Peyer's patch (tissue), 4 donors: ENCODE data around the gene LDAF1.

Experiments used
- POLR2A ChIP-seq, 2 donors: fragments of 450-650 bp; IDR thresholded peaks; one replicate each; pipeline ENCODE4 v1.5.1; 2017; ENCODE audit warnings: antibody characterized with exemption in 2 of 2, mild to moderate bottlenecking in 2 of 2, moderate library complexity in 2 of 2
- TF ChIP-seq, protein P1 (sequence below), 6 experiments: fragments of 450-650 bp in 4 of 6; fragments of 200-600 bp in 2 of 6; sonication (generic) in 1 of 6; IDR thresholded peaks; one replicate each; pipeline ENCODE4 v1.5.1; 2017 to 2019; ENCODE audit warnings: antibody characterized with exemption in 6 of 6, mild to moderate bottlenecking in 3 of 6, moderate library complexity in 1 of 6

DNA sequence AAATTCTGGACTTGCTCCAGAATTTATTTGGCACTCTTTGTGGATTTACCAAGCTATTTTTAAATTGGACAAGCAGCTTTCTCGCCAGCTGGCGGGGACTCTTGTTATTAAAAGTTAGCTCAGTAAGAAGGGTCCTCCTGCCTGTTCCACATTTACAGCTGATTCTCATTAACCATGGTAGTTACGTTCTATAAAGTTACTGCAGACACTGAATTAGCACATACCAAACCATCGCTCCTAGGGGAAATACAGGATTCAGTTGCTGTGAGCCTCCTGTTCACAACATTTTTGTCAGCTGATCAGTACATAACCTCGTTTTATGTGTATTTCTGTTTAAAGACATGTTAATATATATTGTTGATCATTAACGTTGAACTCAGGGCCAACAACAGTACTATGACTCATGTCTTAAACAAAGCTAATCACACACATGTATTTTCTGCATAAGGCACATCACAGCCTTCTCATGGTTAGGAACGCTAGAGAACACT, 4.2 kb downstream of the LDAF1 start:
- TF ChIP-seq POLR2A (IDR thresholded peaks at IDR 0.05), result no peak
- TF ChIP-seq, protein P1, sequence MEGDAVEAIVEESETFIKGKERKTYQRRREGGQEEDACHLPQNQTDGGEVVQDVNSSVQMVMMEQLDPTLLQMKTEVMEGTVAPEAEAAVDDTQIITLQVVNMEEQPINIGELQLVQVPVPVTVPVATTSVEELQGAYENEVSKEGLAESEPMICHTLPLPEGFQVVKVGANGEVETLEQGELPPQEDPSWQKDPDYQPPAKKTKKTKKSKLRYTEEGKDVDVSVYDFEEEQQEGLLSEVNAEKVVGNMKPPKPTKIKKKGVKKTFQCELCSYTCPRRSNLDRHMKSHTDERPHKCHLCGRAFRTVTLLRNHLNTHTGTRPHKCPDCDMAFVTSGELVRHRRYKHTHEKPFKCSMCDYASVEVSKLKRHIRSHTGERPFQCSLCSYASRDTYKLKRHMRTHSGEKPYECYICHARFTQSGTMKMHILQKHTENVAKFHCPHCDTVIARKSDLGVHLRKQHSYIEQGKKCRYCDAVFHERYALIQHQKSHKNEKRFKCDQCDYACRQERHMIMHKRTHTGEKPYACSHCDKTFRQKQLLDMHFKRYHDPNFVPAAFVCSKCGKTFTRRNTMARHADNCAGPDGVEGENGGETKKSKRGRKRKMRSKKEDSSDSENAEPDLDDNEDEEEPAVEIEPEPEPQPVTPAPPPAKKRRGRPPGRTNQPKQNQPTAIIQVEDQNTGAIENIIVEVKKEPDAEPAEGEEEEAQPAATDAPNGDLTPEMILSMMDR (IDR thresholded peaks at IDR 0.05), result no peak
